GM18499 (cell line): ENCODE measurements around the gene SLU7.

Source experiments
- ATAC-seq: cut with Tn5 transposase; IDR thresholded peaks from one replicate; pipeline ENCODE4 v1.9.1; 2021; ENCODE audit warnings: moderate number of reproducible peaks; ENCODE audit not compliant: insufficient read depth, unreplicated experiment

Gene SLU7

DNA sequence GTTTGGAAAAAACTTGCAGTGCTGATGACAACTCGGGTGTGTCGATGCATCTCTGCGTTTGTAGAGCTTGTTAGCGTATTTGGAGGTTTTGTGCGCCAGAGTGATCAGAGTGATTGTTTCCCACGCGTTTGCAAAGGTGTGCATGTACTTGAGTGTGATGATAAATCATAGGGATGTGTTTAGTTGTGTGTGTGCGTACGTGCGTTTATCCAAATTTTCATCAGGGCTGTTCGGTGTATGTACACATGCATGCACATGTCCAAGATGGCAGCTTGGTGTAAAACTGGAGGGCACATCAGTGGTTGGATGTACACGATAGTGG, 48.2 kb downstream of the SLU7 start:
- ATAC-seq: no peak

DNA sequence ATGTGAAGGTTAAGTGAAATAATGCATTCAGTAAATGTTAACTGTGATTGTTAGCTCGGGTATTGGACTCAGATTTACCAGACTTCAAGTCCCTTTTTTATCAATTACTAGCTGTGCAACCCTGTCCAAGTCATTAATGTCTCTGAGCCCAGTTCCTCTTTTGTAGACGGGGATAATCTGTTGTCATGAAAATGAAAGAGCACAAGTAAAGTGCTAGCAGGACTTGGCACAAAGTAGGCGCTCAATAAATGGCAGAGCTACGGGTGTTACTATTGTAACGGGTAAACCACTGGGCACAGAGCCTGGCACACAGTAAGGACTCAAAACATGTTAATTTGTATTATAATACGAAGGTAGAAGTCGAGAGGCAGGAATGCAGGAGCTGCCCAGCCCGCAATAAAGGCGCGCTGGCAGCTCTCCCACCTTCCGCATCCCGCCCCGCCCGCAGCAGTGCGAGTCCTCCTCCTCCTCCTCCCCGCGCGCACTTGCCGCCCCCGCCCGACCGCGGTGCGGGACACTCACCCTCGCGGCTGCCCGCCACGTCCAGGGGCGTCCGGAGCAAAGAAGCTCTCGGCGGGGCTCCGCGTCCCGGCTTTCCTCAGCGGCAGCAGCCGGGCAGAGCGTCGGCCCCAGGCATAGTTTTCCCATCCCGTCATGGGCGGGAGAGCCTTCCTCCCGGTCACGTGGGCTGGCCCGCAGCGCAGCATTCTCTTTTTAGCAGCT, 48.7 kb downstream of the SLU7 start, which contains the start of gene C1QTNF2:
Gene C1QTNF2 (minus strand): TSS at position 637 of the 723 bp plus-strand sequence. CDS start 15,615 bp downstream, outside the sequence.
- ATAC-seq: no peak

DNA sequence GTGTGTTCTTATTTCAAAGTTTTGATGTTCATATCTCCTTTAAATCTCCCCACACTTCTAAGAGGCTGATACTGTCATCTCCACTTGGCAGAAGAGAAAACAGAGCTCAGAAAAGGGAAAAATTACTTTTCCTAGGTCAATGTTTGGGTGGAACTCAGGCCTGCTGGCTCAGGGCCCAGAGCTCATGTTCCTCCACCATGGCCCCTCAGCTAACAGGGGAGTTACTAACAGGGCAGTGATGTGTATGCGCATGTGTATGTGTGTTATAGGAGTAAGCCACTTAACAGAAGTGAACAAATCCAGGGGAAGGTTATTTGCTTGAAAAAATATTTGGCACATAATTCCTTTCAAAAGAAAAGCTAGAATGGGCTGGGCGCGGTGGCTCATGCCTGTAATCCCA, 51.0 kb downstream of the SLU7 start:
- ATAC-seq: no peak

DNA sequence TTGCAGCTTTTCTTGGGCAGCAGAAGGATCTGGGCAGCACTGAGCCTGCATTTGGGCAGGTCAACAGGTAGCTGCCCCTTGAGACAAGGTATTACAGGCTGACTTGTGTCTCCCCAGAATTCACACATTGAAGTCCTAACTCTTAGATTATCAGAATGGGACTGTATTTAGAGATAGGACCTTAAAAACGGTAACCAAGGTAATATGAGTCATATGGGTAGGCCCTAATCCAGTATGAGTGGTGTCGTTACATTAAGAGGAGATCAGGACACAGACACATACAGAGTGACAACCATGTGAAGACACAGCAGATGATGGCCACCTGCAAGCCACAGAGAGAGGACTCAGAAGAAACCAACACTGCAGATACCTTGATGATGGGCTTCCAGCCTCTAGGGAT, 51.6 kb downstream of the SLU7 start:
- no peak for ATAC-seq

DNA sequence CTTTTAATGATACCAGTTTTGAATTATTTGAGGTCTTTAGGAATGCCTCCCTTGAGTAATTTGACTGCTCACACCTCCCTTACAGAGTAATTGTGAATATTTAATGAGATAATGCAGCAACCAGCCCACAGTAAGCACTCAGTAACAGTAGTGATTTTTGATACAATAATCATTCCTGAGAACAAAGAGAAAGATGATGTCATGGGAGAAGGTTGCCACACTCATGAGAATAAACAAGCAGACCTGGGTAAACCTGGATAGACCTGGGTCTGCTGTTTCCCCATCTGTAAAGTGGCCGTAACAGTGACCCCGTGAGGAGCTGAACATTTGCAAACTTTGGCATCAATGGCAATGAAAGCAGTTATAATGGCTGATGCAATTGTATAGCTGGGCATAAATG, 52.7 kb downstream of the SLU7 start:
- no peak for ATAC-seq

DNA sequence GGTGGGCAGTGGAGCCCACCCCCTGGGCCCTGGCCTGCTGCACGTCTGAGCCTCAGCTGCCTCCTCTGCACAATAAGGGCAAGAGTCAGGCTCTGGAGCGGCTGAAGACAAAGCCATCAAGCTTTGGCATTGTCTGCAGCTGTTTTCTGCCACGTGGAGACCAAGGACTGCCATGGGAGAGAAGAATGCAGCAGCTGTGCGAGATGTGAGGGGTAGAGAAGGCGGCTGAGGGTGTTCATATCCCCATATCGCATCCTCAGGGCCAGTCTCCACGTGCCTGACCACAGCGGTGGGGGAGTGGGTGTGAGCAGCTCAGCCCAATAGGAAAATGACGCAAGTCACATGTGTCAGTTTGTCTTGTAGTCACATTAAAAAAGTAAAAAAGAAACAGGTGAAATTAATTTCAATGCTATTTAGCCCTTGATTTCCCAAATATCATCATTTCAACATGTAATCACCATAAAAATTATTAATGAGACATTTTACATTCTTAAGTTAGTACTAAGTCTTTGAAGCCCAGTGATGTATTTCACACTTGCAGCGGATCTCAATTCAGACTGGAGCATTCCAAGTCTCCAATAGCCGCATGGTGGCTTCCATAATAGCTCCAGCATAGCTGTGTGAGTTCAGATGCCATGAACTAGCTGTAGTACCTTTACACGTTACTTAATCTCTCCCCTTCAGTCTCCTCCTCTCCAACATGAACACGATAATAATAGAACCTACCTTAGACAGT, 55.1 kb downstream of the SLU7 start:
- no peak for ATAC-seq

DNA sequence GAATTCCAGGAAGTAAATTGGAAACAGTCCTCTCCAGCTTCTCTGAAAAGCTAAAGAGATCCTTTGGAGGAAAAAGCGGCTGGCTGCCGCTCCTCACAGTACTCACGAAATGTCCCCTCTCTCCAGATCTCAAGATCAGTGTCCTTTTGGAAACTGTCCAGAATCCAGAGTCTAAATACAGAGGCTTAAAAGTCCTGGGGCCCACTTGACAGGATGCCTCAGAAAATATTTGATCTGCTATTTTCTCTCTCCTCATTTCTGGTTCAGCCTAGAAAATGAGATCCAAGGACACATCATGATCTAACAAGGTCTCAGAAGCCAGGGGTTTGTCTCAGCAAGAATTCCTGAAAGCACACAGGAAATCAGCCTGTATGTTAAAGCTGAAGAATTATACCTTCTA, 55.7 kb downstream of the SLU7 start:
- no peak for ATAC-seq

DNA sequence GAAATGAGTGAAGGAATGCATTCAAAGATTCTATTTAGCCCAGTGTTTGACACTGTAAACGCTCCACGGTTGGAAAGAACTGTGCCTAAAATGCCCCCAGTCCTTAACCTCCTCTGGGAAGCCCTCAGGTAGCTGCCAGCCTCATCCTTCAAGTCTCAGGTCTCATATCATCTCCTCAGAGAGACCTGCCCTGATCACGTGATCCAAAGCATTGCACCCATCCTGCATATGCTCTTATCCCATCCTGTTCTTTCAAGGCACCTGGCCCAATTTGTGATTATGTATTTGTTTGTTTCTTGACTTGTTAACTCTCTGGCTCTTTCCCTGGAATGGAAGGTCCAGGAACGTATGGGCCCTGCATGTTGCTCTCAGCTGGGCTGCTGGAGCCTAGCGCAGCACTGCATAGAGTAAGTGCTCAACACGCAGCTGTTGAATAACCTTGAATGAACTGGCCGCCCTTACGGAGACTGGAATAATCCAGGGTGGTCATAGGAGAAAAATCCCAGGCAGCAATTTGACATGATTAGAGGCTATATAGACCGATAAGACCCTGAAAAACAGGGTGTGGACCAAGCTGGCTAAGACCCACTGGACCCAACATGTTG, 57.2 kb downstream of the SLU7 start:
- no peak for ATAC-seq

DNA sequence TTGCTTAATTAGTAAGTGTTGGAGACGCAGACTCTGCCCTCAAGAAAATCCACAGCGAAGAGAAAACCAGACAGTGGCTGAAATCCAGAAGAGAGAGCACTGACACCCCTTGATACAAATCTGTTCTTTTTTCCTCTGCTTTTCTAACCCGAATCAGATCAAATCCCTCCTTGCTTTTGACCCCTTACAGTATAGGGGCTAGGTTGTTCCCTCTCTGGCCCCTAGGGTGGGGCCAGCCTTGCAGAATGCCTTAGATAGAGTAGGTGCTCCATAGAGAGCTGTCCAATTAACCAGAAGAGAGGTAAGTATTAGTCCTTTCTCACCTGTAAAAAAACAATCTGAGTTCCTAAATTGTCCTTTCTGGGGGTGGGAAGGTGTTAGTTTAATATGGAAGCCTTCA, 58.6 kb downstream of the SLU7 start:
- ATAC-seq: no peak

DNA sequence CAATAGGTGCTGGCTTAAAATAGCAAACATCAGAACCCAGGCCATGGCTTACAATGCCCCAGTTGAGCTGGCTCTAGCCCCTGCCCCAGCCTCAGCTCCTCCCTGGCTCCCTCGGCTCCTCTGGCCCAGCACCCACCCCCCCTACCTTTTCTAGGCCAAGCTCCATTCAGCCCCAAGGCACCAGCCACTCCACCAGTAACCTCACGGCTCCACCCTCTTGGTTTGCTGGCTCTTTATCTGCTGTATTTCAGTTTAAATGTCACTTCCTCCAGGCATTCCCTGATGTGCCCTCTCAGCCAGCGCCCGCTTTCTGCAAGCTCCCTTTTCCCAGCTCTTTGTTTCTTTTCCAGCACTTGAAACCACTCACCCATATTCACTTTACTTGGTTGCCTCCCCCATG, 59.1 kb downstream of the SLU7 start:
- ATAC-seq: no peak

DNA sequence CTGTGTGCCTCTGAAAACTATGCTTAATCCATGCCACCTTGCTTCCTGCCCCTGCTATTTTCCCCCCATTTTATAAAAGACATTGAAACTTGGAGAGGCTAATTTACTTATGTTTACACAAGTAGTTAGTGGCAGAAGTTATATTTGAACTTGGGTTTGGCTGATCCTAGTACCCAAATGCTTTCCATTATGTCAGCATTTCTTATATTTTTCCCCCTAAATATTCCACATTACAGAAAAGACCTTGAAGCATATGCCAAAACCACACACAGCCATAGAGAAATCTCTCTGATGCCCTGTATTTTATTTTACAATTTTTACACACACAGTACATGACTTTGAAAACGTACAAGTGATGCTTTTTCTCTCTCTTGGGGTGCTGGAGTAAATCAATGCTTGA, 59.6 kb downstream of the SLU7 start:
- no peak for ATAC-seq

DNA sequence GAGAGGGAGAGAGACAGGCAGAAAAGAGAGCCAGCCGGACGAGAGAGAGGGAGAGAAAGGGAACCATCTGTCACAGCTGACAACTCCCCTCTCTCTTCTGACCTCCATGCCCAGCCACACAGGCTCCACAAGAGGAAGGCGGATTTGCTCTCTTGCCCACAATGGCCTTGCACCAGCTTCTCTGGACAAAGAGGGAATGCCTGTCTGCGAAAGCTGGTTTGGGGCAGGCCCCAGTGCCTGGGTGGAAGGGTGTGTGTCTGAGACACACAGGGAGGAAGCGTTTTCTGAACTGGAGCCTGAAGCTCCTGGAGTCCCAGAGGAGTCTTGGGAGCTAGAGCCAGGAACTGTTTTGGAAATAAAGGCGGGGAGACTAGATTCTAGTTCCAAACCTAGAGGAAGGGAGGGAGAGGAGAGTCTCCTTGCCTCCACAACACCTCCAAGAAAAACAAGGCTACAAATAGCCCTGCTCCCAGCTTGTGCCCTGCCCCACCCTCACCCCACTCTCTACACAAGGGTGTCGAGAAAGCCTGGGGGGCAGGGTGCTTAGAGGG, 60.9 kb downstream of the SLU7 start:
- no peak for ATAC-seq

DNA sequence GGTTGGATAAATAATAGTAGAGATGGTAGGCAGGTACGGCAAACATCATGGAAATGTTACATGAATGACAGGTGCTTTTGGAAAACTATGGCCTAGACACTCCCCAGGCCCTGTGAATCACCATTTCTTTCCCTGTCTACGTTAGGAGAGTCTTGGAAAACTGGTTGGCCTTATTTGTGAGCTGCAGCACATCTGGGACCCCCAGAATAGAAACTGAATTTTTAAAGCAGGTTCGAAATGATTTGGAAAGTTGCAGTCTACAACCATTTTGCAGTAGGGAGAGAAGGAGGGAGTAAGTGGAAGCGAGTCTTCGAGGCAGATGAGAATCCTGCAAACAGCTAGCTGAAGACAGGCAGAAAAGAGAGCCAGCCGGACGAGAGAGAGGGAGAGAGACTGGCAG, 61.5 kb downstream of the SLU7 start:
- no peak for ATAC-seq

DNA sequence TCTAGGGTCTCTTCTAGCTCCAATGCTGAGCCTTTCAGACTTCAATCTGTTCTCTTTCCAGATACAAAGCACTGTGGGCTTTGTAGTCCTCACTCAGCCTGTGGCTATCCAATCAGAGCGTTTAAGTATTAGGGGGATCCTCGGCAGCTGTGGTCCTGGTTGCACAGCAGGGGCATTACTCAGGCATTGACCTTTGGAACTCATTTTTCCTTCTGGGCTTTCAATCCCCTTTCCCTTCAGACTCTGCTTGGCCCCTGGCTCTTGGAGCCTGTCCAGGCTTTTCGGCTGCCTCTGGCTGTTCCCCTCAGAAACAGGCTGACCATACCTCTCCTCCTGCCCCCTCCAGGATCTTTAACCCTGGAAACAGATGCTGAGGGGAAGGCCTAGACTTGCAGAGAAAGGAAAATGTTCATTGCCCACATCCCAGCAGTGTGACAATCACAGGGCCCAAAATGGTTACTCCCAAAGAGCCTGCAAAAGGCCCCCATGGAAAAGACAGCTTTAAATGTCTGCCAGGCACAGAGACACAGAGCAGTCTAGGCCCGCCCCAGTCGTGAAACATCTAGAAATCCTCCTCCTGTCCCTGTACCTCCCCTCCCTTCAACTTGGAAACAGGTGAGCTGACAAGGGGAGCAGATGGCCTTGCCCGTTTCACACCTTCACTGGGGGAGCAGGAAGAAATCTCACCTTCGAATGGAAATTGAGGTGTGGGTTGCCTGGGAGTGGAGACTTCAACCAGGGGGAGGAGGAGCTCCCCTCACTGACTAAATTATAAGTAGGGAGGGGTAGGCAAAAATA, 62.1 kb downstream of the SLU7 start:
- ATAC-seq: no peak

DNA sequence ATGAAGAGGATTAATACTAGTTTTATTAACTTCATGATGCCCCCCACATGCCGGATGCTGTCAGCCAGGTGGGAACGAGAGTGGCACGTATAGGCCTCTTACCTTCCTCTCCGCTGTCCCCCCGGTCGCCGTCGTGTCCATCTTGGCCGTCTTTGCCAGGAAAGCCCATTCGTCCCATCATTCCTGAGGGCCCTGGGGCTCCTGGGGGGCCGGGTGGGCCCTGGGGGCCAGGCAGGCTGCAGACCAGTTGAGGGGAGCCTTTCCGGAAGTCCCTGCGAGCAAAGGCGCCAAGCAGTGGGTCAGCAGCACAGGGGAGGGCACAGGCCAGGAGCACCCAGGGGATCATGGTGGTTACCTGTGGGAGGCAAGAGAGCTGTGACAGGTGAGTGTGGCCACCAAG, 64.2 kb downstream of the SLU7 start:
- ATAC-seq: no peak

DNA sequence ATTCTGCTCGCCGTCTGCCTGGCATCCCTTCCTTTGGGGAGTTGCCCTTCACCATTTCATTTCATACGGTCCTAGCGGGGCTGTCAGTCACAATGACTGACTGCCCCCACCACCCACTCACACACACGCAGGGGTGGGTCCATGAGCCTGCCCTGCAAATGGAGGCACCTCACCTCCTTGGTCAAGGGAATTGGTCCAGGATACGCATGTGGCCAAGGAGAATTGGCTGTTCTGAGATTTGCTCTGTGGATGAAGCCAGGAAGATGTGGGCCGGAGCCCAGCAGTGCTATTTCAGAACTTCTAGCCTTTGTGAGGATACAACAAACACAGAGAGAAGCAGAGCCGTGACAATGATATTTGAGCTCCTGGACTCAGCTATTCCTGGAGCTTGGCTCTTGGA, 65.5 kb downstream of the SLU7 start:
- ATAC-seq: no peak

DNA sequence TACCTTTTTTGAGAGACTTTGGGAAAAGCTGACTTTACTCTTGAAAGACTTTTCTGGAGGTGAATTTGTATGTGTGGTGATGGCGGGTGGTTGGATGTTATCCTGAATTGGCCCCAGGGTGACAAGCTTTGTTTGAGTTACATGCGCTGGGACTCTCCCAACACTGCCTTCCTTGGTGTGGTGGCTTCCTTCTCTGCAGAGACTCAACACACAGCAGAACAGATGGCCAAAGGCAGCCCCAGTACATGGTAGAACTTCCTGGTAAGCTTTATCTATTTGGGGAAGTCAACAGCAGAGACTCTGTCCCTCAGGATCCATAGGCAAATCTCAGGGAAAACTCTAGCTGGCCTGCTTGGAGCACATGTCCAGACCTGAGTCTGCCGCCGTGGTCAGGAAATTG, 66.6 kb downstream of the SLU7 start:
- ATAC-seq: no peak
